PC-3 (cell line): ENCODE measurements around the gene SAMD11. TPM values are rescaled to one million over a fixed set of nuclear protein-coding genes. Genes with fewer than 3 reads are reported as not detected.
A peak's percentile ranks its signal among the peaks of the same experiment; 100 is the strongest.

Experiments
- ATAC-seq: fragments of 200-7000 bp; cut with Tn5 transposase; 2 replicates; pipeline ENCODE4 v1.9.1; 2020; ENCODE audit warnings: mild to moderate bottlenecking, moderate library complexity
- BruUV-seq: library from RNA; stranded (reverse); fragments of 400-500 nt; replicated peaks from 2 replicates; lab custom pipeline; 2021; lab: Mats Ljungman, UMichigan
- CTCF ChIA-PET: fragments of 300-600 bp; sonication (Branson Sonifier 250); formaldehyde crosslinking; loops from one replicate; lab custom pipeline; 2022; ENCODE audit warnings: antibody characterized with exemption; lab: Charles Lee
- POLR2A ChIA-PET: fragments of 300-600 bp; sonication (Branson Sonifier 250); formaldehyde crosslinking; loops from one replicate; lab custom pipeline; 2022; ENCODE audit warnings: antibody characterized with exemption; ENCODE audit not compliant: unreplicated experiment; lab: Charles Lee
- DNase-seq: peaks from one replicate; pipeline ENCODE4 v3.0.0-alpha.2; 2015
- H2AFZ ChIP-seq: fragments of 300-600 bp; sonication (generic); 2 replicates; pipeline ENCODE4 v1.6.0; 2016; ENCODE audit warnings: antibody characterized with exemption, low read length
- H3F3A ChIP-seq: fragments of 300-600 bp; sonication (generic); one replicate; pipeline ENCODE4 v1.6.0; 2017; ENCODE audit warnings: antibody characterized with exemption, low read length, control low read depth, mild to moderate bottlenecking; ENCODE audit not compliant: unreplicated experiment
- H3K27ac ChIP-seq: fragments of 300-600 bp; sonication (generic); 2 replicates; pipeline ENCODE4 v1.5.1; 2016; ENCODE audit warnings: mild to moderate bottlenecking, low read length
- H3K27me3 ChIP-seq: fragments of 300-600 bp; sonication (generic); 2 replicates; pipeline ENCODE4 v1.6.1; 2016; ENCODE audit warnings: low read length, mixed read lengths
- H3K36me3 ChIP-seq: fragments of 300-600 bp; sonication (generic); 2 replicates; pipeline ENCODE4 v1.6.1; 2016; ENCODE audit warnings: low read depth, mixed run types, low read length, mixed read lengths
- H3K4me1 ChIP-seq: fragments of 300-600 bp; sonication (generic); 2 replicates; pipeline ENCODE4 v1.5.1; 2016; ENCODE audit warnings: low read length; ENCODE audit not compliant: insufficient read depth
- H3K4me2 ChIP-seq: fragments of 300-600 bp; sonication (generic); 2 replicates; pipeline ENCODE4 v1.6.0; 2016; ENCODE audit warnings: low read length
- H3K4me3 ChIP-seq: fragments of 300-600 bp; sonication (generic); 2 replicates; pipeline ENCODE4 v1.5.1; 2016; ENCODE audit warnings: mild to moderate bottlenecking, low read length, mixed read lengths
- H3K79me2 ChIP-seq: fragments of 300-600 bp; sonication (generic); 2 replicates; pipeline ENCODE4 v1.6.1; 2017; ENCODE audit warnings: low read length, mixed read lengths
- H3K9ac ChIP-seq: fragments of 300-600 bp; sonication (generic); 2 replicates; pipeline ENCODE4 v1.6.0; 2016; ENCODE audit warnings: mild to moderate bottlenecking, low read length
- H3K9me2 ChIP-seq: fragments of 300-600 bp; sonication (generic); replicated peaks from 2 replicates; pipeline ENCODE4 v1.6.1; 2016; ENCODE audit warnings: mixed run types, low read length, mixed read lengths
- H3K9me3 ChIP-seq: fragments of 300-600 bp; sonication (generic); 2 replicates; pipeline ENCODE4 v1.6.1; 2016; ENCODE audit warnings: low read length, mixed read lengths
- H4K20me1 ChIP-seq: fragments of 300-600 bp; sonication (generic); 2 replicates; pipeline ENCODE4 v1.6.1; 2016; ENCODE audit warnings: low read length, mixed read lengths
- CTCF ChIP-seq: fragments of 300-600 bp; sonication (generic); conservative IDR thresholded peaks from 2 replicates; pipeline ENCODE4 v1.5.1; 2017; ENCODE audit warnings: antibody characterized with exemption, low read depth, mild to moderate bottlenecking, low read length
- EZH2 ChIP-seq: fragments of 300-600 bp; sonication (generic); IDR thresholded peaks from one replicate; pipeline ENCODE4 v1.6.1; 2017; ENCODE audit warnings: antibody characterized with exemption, mild to moderate bottlenecking, low read length; ENCODE audit not compliant: unreplicated experiment
- EZH2phosphoT487 ChIP-seq: fragments of 300-600 bp; sonication (generic); IDR thresholded peaks from 2 replicates; pipeline ENCODE4 v1.6.1; 2018; ENCODE audit warnings: mild to moderate bottlenecking, antibody characterized with exemption, low read length, borderline replicate concordance
- intact Hi-C: fragments of 100-400 bp; cut with micrococcal nuclease; formaldehyde crosslinking; loops from 2 replicates; pipeline ENCODE4 v1.9.0; 2023
- total RNA-seq: library from RNA; depleted of rRNA; stranded (reverse); fragments of >200 nt; gene quantifications from 2 replicates; pipeline ENCODE4 v1.2.3, GENCODE V29; 2014

The SAMD11 gene
- total RNA-seq, 1 experiment from 2014 or later: 5.8 TPM

- Histone ChIP-seq H3K27ac (no peak overlapping the region), H3K4me2 (peak overlapping the region; percentile 53), H3K36me3 (no peaks in the 10 kb centered on the region), H3K4me3 (no peak overlapping the region), H2AFZ (no peak overlapping the region), H4K20me1 (no peaks in the 10 kb centered on the region), H3K27me3 (peaks cover 40% of the 10 kb centered on the region), H3F3A (no peaks in the 10 kb centered on the region), H3K4me1 (peaks cover 22% of the 10 kb centered on the region), H3K79me2 (no peaks in the 10 kb centered on the region), H3K9me3 (no peaks in the 10 kb centered on the region), H3K9me2 (no peaks in the 10 kb centered on the region), H3K9ac (no peak overlapping the region)
- intact Hi-C loops: loop anchor here (2.0 kb wide), 1 partner anchor 19 kb away; no protein-coding TSS in a partner anchor
- ATAC-seq (no peak), DNase-seq (no peak)
- CTCF ChIA-PET: no interaction called here
- BruUV-seq: no TSS peak
- TF ChIP-seq EZH2 (no peak), EZH2phosphoT487 (no peak), CTCF (no peak)
- POLR2A ChIA-PET: no interaction called here
These were observed 15.9 kb downstream of the SAMD11 start for GRCh38 chr1:939511-940106.

GRCh38 chr1:940107-941014 lies 16.6 kb downstream of the SAMD11 start:
- peak; percentile 16; the same call in 1 of the 2 replicates for TF ChIP-seq EZH2phosphoT487
- TF ChIP-seq CTCF: no peak
- no peak for TF ChIP-seq EZH2
- peaks cover 34% of the 10 kb centered on the region for H3K27me3 ChIP-seq
- no peaks in the 10 kb centered on the region for H3K79me2 ChIP-seq
- POLR2A ChIA-PET: no interaction called here
- peak overlapping the region; percentile 78 for H2AFZ ChIP-seq
- peak overlapping the region; percentile 89 for H3K4me2 ChIP-seq
- BruUV-seq: no TSS peak
- no peak overlapping the region for H3K9ac ChIP-seq
- DNase-seq: peak; percentile 40
- H3K9me2 ChIP-seq: no peaks in the 10 kb centered on the region
- ATAC-seq: peak; percentile 33
- intact Hi-C loops: no loop called here
- H3F3A ChIP-seq: no peaks in the 10 kb centered on the region
- H3K4me3 ChIP-seq: peak overlapping the region; percentile 65
- H3K4me1 ChIP-seq: peaks cover 22% of the 10 kb centered on the region
- CTCF ChIA-PET: no interaction called here
- no peak overlapping the region for H3K27ac ChIP-seq
- H3K36me3 ChIP-seq: no peaks in the 10 kb centered on the region
- no peaks in the 10 kb centered on the region for H4K20me1 ChIP-seq
- no peaks in the 10 kb centered on the region for H3K9me3 ChIP-seq
